ENCODE data around the gene MBD6.
"Not testable (repeated sequence)": the region's sequence is repeated elsewhere in the genome, so short reads cannot be mapped to it uniquely, and the experiment has no call there.

MBD6 gene

GRCh38 chr12:57554897-57555296 is 32.3 kb downstream of the MBD6 start:
- no peaks in the 10 kb centered on the region for H3K36me3 ChIP-seq (ENCODE audit: control insufficient read depth in 2 of 2, insufficient read depth in 2 of 2, low read length in 2 of 2)
- no peak overlapping the region for H3K9ac ChIP-seq (ENCODE audit: low read depth in 1 of 2, low read length in 2 of 2)
- H3K27me3 ChIP-seq (ENCODE audit: control insufficient read depth in 2 of 2, insufficient read depth in 2 of 2, low read length in 2 of 2) = peaks cover 6 to 13% of the 10 kb centered on the region in 2 donors
- no peak overlapping the region for H3K4me3 ChIP-seq (ENCODE audit: low read length in 2 of 2)
- no peaks in the 10 kb centered on the region for H3K9me3 ChIP-seq (ENCODE audit: control insufficient read depth in 2 of 2, low read length in 2 of 2)
- no peaks in the 10 kb centered on the region for H3K4me1 ChIP-seq (ENCODE audit: control insufficient read depth in 2 of 2, insufficient read depth in 2 of 2, low read length in 2 of 2)
- H3K27ac ChIP-seq (ENCODE audit: low read depth in 2 of 2, low read length in 2 of 2) = no peak overlapping the region

GRCh38 chr12:57558864-57559263 is 36.2 kb downstream of the MBD6 start:
- Histone ChIP-seq H3K9me3 (ENCODE audit: control insufficient read depth in 2 of 2, low read length in 2 of 2) (no peaks in the 10 kb centered on the region), H3K4me3 (ENCODE audit: low read length in 2 of 2) (no peak overlapping the region), H3K27ac (ENCODE audit: low read depth in 2 of 2, low read length in 2 of 2) (no peak overlapping the region), H3K4me1 (ENCODE audit: control insufficient read depth in 2 of 2, insufficient read depth in 2 of 2, low read length in 2 of 2) (no peaks in the 10 kb centered on the region), H3K36me3 (ENCODE audit: control insufficient read depth in 2 of 2, insufficient read depth in 2 of 2, low read length in 2 of 2) (no peaks in the 10 kb centered on the region), H3K9ac (ENCODE audit: low read depth in 1 of 2, low read length in 2 of 2) (no peak overlapping the region), H3K27me3 (ENCODE audit: control insufficient read depth in 2 of 2, insufficient read depth in 2 of 2, low read length in 2 of 2) (peaks cover 0 to 3% of the 10 kb centered on the region in 2 donors)

DNA sequence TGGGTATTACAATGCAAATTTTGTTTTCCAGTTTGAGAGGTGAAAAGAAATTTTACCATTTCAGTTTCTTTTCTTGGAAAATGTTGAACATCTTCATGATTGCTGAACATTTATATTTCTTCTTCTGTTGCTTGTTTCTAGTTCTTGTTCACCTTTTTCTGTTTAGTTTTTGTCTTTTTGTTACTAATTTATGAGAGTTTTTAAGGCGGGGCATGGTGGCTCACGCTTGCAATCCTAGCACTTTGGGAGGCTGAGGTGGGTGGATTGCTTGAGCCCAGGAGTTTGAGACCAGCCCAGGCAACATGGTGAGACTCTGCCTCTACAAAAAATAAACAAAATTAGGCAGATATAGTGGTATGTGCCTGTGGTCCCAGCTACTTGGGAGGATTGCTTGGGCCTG is 37.9 kb downstream of the MBD6 start:
- Histone ChIP-seq H3K9me3 (ENCODE audit: control insufficient read depth in 2 of 2, low read length in 2 of 2) (no peaks in the 10 kb centered on the region), H3K36me3 (ENCODE audit: control insufficient read depth in 2 of 2, insufficient read depth in 2 of 2, low read length in 2 of 2) (no peaks in the 10 kb centered on the region)

GRCh38 chr12:57561117-57561516 is 38.5 kb downstream of the MBD6 start:
- not testable (repeated sequence) for H3K27ac ChIP-seq (ENCODE audit: low read depth in 2 of 2, low read length in 2 of 2); H3K27me3 ChIP-seq (ENCODE audit: control insufficient read depth in 2 of 2, insufficient read depth in 2 of 2, low read length in 2 of 2); H3K9me3 ChIP-seq (ENCODE audit: control insufficient read depth in 2 of 2, low read length in 2 of 2); H3K36me3 ChIP-seq (ENCODE audit: control insufficient read depth in 2 of 2, insufficient read depth in 2 of 2, low read length in 2 of 2); H3K4me3 ChIP-seq (ENCODE audit: low read length in 2 of 2); H3K9ac ChIP-seq (ENCODE audit: low read depth in 1 of 2, low read length in 2 of 2); H3K4me1 ChIP-seq (ENCODE audit: control insufficient read depth in 2 of 2, insufficient read depth in 2 of 2, low read length in 2 of 2)

More for the DNA sequence above, 37.9 kb downstream of the MBD6 start:
- H3K4me3 ChIP-seq (ENCODE audit: low read length in 2 of 2) = no peak overlapping the region
- H3K27ac ChIP-seq (ENCODE audit: low read depth in 2 of 2, low read length in 2 of 2) = no peak overlapping the region
- H3K27me3 ChIP-seq (ENCODE audit: control insufficient read depth in 2 of 2, insufficient read depth in 2 of 2, low read length in 2 of 2) = peaks cover 6% of the 10 kb centered on the region in 2 donors
- no peak overlapping the region for H3K9ac ChIP-seq (ENCODE audit: low read depth in 1 of 2, low read length in 2 of 2)
- H3K4me1 ChIP-seq (ENCODE audit: control insufficient read depth in 2 of 2, insufficient read depth in 2 of 2, low read length in 2 of 2) = no peaks in the 10 kb centered on the region

- Histone ChIP-seq H3K27me3 (ENCODE audit: control insufficient read depth in 2 of 2, insufficient read depth in 2 of 2, low read length in 2 of 2) (peaks cover 6% of the 10 kb centered on the region in 2 donors), H3K36me3 (ENCODE audit: control insufficient read depth in 2 of 2, insufficient read depth in 2 of 2, low read length in 2 of 2) (no peaks in the 10 kb centered on the region), H3K9me3 (ENCODE audit: control insufficient read depth in 2 of 2, low read length in 2 of 2) (no peaks in the 10 kb centered on the region), H3K4me1 (ENCODE audit: control insufficient read depth in 2 of 2, insufficient read depth in 2 of 2, low read length in 2 of 2) (no peaks in the 10 kb centered on the region), H3K9ac (ENCODE audit: low read depth in 1 of 2, low read length in 2 of 2) (no peak overlapping the region), H3K4me3 (ENCODE audit: low read length in 2 of 2) (no peak overlapping the region), H3K27ac (ENCODE audit: low read depth in 2 of 2, low read length in 2 of 2) (no peak overlapping the region)
Measured at GRCh38 chr12:57563358-57563757, 40.7 kb downstream of the MBD6 start.

GRCh38 chr12:57564178-57564740 is 41.6 kb downstream of the MBD6 start:
- H3K27ac ChIP-seq (ENCODE audit: low read depth in 2 of 2, low read length in 2 of 2) = no peak overlapping the region
- peaks cover 6% of the 10 kb centered on the region in 2 donors for H3K27me3 ChIP-seq (ENCODE audit: control insufficient read depth in 2 of 2, insufficient read depth in 2 of 2, low read length in 2 of 2)
- no peak overlapping the region for H3K4me3 ChIP-seq (ENCODE audit: low read length in 2 of 2)
- no peaks in the 10 kb centered on the region for H3K4me1 ChIP-seq (ENCODE audit: control insufficient read depth in 2 of 2, insufficient read depth in 2 of 2, low read length in 2 of 2)
- no peak overlapping the region for H3K9ac ChIP-seq (ENCODE audit: low read depth in 1 of 2, low read length in 2 of 2)
- H3K36me3 ChIP-seq (ENCODE audit: control insufficient read depth in 2 of 2, insufficient read depth in 2 of 2, low read length in 2 of 2) = no peaks in the 10 kb centered on the region
- no peaks in the 10 kb centered on the region for H3K9me3 ChIP-seq (ENCODE audit: control insufficient read depth in 2 of 2, low read length in 2 of 2)

DNA sequence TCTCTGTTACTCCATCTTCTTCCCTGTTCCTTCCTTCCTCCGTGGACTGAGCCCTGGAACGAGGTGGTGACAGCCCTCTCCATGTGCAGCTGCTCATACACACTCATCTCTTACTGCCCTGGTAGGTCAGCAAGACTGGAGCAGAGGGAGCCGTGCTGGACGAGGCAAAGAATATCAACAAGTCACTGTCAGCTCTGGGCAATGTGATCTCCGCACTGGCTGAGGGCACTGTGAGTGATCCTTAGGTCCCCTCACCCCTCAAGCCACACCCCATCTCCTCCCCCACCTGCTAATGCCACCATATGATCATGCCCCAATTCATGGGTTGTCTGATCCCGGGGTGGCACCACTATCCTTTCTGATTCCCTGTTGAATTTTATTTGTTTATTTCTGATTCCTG is 46.2 kb downstream of the MBD6 start:
- no peak overlapping the region for H3K4me3 ChIP-seq (ENCODE audit: low read length in 2 of 2)
- H3K4me1 ChIP-seq (ENCODE audit: control insufficient read depth in 2 of 2, insufficient read depth in 2 of 2, low read length in 2 of 2) = no peaks in the 10 kb centered on the region
- no peak overlapping the region for H3K9ac ChIP-seq (ENCODE audit: low read depth in 1 of 2, low read length in 2 of 2)
- no peaks in the 10 kb centered on the region for H3K36me3 ChIP-seq (ENCODE audit: control insufficient read depth in 2 of 2, insufficient read depth in 2 of 2, low read length in 2 of 2)
- no peak overlapping the region for H3K27ac ChIP-seq (ENCODE audit: low read depth in 2 of 2, low read length in 2 of 2)
- peaks cover 3 to 6% of the 10 kb centered on the region in 2 donors for H3K27me3 ChIP-seq (ENCODE audit: control insufficient read depth in 2 of 2, insufficient read depth in 2 of 2, low read length in 2 of 2)
- no peaks in the 10 kb centered on the region for H3K9me3 ChIP-seq (ENCODE audit: control insufficient read depth in 2 of 2, low read length in 2 of 2)

GRCh38 chr12:57569858-57570257 is 47.2 kb downstream of the MBD6 start:
- no peak overlapping the region for H3K27ac ChIP-seq (ENCODE audit: low read depth in 2 of 2, low read length in 2 of 2)
- no peaks in the 10 kb centered on the region for H3K4me1 ChIP-seq (ENCODE audit: control insufficient read depth in 2 of 2, insufficient read depth in 2 of 2, low read length in 2 of 2)
- no peaks in the 10 kb centered on the region for H3K36me3 ChIP-seq (ENCODE audit: control insufficient read depth in 2 of 2, insufficient read depth in 2 of 2, low read length in 2 of 2)
- peaks cover 0 to 1% of the 10 kb centered on the region in 2 donors for H3K27me3 ChIP-seq (ENCODE audit: control insufficient read depth in 2 of 2, insufficient read depth in 2 of 2, low read length in 2 of 2)
- H3K9ac ChIP-seq (ENCODE audit: low read depth in 1 of 2, low read length in 2 of 2) = no peak overlapping the region
- no peaks in the 10 kb centered on the region for H3K9me3 ChIP-seq (ENCODE audit: control insufficient read depth in 2 of 2, low read length in 2 of 2)
- H3K4me3 ChIP-seq (ENCODE audit: low read length in 2 of 2) = no peak overlapping the region

DNA sequence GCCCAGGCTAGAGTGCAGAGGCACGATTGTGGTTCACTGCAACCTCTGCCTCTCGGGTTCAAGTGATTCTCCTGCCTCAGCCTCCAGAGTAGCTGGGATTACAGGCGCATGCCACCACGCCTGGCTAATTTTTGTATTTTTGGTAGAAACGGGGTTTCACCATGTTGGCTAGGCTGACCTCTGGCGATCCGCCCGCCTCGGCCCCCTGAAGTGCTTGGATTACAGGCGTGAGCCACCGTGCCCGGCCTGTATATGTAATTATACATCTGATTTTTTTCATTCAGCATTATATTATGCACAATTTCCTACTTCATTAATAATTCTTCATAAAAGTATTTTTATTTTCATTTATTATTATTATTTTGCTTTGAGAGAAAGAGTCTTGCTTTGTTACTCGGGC is 47.8 kb downstream of the MBD6 start:
- not testable (repeated sequence) for H3K27me3 ChIP-seq (ENCODE audit: control insufficient read depth in 2 of 2, insufficient read depth in 2 of 2, low read length in 2 of 2); H3K9me3 ChIP-seq (ENCODE audit: control insufficient read depth in 2 of 2, low read length in 2 of 2); H3K4me3 ChIP-seq (ENCODE audit: low read length in 2 of 2); H3K27ac ChIP-seq (ENCODE audit: low read depth in 2 of 2, low read length in 2 of 2); H3K4me1 ChIP-seq (ENCODE audit: control insufficient read depth in 2 of 2, insufficient read depth in 2 of 2, low read length in 2 of 2); H3K9ac ChIP-seq (ENCODE audit: low read depth in 1 of 2, low read length in 2 of 2); H3K36me3 ChIP-seq (ENCODE audit: control insufficient read depth in 2 of 2, insufficient read depth in 2 of 2, low read length in 2 of 2)

DNA sequence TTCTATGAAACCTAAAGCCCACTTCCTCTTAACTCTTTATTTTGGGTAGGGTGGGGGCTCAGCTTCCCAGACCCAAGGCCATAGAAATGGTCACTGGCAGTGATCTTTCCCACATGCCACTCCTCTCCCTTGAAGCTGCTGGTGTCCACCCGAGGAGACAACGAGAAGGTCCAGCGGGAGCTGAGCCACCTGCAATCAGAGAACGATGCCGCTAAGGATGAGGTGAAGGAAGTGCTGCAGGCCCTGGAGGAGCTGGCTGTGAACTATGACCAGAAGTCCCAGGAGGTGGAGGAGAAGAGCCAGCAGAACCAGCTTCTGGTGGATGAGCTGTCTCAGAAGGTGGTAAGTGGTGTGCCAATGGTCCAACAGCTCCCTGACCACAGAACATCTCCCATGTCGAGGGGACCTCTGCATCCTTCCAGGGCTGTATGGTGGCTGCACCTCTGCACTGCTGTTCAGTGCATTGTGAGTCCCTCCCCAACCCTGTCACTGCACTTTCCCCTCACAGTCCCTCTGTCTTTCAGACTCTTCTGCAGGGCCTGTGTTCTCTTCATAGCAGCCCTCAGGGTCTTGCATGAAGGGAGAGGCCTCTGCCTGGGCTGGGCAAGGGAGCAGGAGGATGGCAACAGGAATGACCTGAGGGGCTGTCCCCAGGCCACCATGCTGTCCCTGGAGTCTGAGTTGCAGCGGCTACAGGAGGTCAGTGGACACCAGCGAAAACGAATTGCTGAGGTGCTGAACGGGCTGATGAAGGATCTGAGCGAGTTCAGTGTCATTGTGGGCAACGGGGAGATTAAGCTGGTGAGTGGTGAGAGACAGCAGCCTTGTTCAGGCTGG is 49.5 kb downstream of the MBD6 start:
- Histone ChIP-seq H3K4me3 (ENCODE audit: low read length in 2 of 2) (no peak overlapping the region), H3K27me3 (ENCODE audit: control insufficient read depth in 2 of 2, insufficient read depth in 2 of 2, low read length in 2 of 2) (no peaks in the 10 kb centered on the region), H3K4me1 (ENCODE audit: control insufficient read depth in 2 of 2, insufficient read depth in 2 of 2, low read length in 2 of 2) (no peaks in the 10 kb centered on the region), H3K36me3 (ENCODE audit: control insufficient read depth in 2 of 2, insufficient read depth in 2 of 2, low read length in 2 of 2) (no peaks in the 10 kb centered on the region), H3K9me3 (ENCODE audit: control insufficient read depth in 2 of 2, low read length in 2 of 2) (no peaks in the 10 kb centered on the region), H3K9ac (ENCODE audit: low read depth in 1 of 2, low read length in 2 of 2) (no peak overlapping the region), H3K27ac (ENCODE audit: low read depth in 2 of 2, low read length in 2 of 2) (no peak overlapping the region)
